ENCODE results near the gene CAMKV.

GRCh38 chr3:49841806-49842205, 27.9 kb downstream of the CAMKV start:
- no peak for TF ChIP-seq CTCF (optimal IDR thresholded peaks at IDR 0.05 in 1 of 3, IDR thresholded peaks at IDR 0.05 in 1 of 3, conservative IDR thresholded peaks at IDR 0.05 in 1 of 3; ENCODE audit: extremely low read depth in 1 of 3, insufficient read depth in 2 of 3, low read length in 3 of 3)
- TF ChIP-seq EZH2 (IDR thresholded peaks at IDR 0.05; ENCODE audit: low read length), result no peak

All from keratinocyte (primary cell).